Neuronal stem cell (in vitro differentiated cells): ENCODE data around the gene CALML3.
A peak's percentile ranks its signal among the peaks of the same experiment; 100 is the strongest.

Source experiments
- DNase-seq: peaks from one replicate; pipeline ENCODE4 v3.0.0-alpha.2; 2013; ENCODE audit warnings: low spot score
- H2AFZ ChIP-seq: one replicate; pipeline ENCODE4 v1.6.1; 2013; ENCODE audit warnings: mild to moderate bottlenecking, low read length, inconsistent platforms
- H2AK5ac ChIP-seq: 2 replicates; pipeline ENCODE4 v1.6.1; 2013; ENCODE audit warnings: low read depth, mild to moderate bottlenecking, inconsistent platforms, low read length, moderate library complexity, mixed read lengths
- H2BK120ac ChIP-seq: 2 replicates; pipeline ENCODE4 v1.6.1; 2013; ENCODE audit warnings: low read depth, mild to moderate bottlenecking, inconsistent platforms, low read length, moderate library complexity, mixed read lengths
- H2BK12ac ChIP-seq: one replicate; pipeline ENCODE4 v1.6.1; 2013; ENCODE audit warnings: low read length, inconsistent platforms
- H2BK15ac ChIP-seq: 2 replicates; pipeline ENCODE4 v1.6.1; 2013; ENCODE audit warnings: mild to moderate bottlenecking, low read length, inconsistent platforms, mixed read lengths
- H2BK5ac ChIP-seq: one replicate; pipeline ENCODE4 v1.6.1; 2013; ENCODE audit warnings: inconsistent platforms, mild to moderate bottlenecking, low read length, moderate library complexity
- H3K14ac ChIP-seq: one replicate; pipeline ENCODE4 v1.6.1; 2013; ENCODE audit warnings: low read length, inconsistent platforms
- H3K18ac ChIP-seq: 2 replicates; pipeline ENCODE4 v1.6.1; 2013; ENCODE audit warnings: low read length, inconsistent platforms
- H3K23ac ChIP-seq: 2 replicates; pipeline ENCODE4 v1.6.1; 2013; ENCODE audit warnings: low read depth, mild to moderate bottlenecking, mixed read lengths, low read length, inconsistent platforms; ENCODE audit not compliant: poor library complexity
- H3K27ac ChIP-seq: replicated peaks from 3 replicates; pipeline ENCODE4 v1.5.1; 2013; ENCODE audit warnings: low read length, inconsistent platforms
- H3K27me3 ChIP-seq, 3 experiments: 2 replicates each; pipeline ENCODE4 v1.6.1; 2013; ENCODE audit warnings: low read length in 3 of 3, mild to moderate bottlenecking in 2 of 3, inconsistent platforms in 1 of 3, low read depth in 1 of 3, mixed read lengths in 1 of 3, moderate library complexity in 1 of 3; ENCODE audit not compliant: control insufficient read depth in 3 of 3, insufficient read depth in 3 of 3
- H3K36me3 ChIP-seq, 2 donors: replicated peaks in 1 of 2; 2 replicates each; pipeline ENCODE4 v1.6.1; 2013; ENCODE audit warnings: low read length in 2 of 2; ENCODE audit not compliant: control insufficient read depth in 2 of 2, insufficient read depth in 2 of 2
- H3K4ac ChIP-seq: 2 replicates; pipeline ENCODE4 v1.6.1; 2013; ENCODE audit warnings: inconsistent platforms, mild to moderate bottlenecking, low read length, moderate library complexity
- H3K4me1 ChIP-seq, 2 donors: 1 replicate in 1 of 2; 2 replicates in 1 of 2; pipeline ENCODE4 v1.6.1; 2013; ENCODE audit warnings: low read length in 2 of 2, low read depth in 1 of 2; ENCODE audit not compliant: control insufficient read depth in 2 of 2, insufficient read depth in 1 of 2
- H3K4me2 ChIP-seq: one replicate; pipeline ENCODE4 v1.6.1; 2013; ENCODE audit warnings: mild to moderate bottlenecking, low read length, inconsistent platforms; ENCODE audit not compliant: insufficient read depth, poor library complexity, severe bottlenecking
- H3K4me3 ChIP-seq, 2 donors: 2 replicates each; pipeline ENCODE4 v1.5.1; 2013; ENCODE audit warnings: low read length in 2 of 2, mild to moderate bottlenecking in 2 of 2, inconsistent platforms in 1 of 2, moderate library complexity in 1 of 2
- H3K79me1 ChIP-seq: one replicate; pipeline ENCODE4 v1.6.1; 2013; ENCODE audit warnings: low read depth, mild to moderate bottlenecking, inconsistent platforms, low read length, moderate library complexity
- H3K9ac ChIP-seq: one replicate; pipeline ENCODE4 v1.6.1; 2013; ENCODE audit warnings: mild to moderate bottlenecking, low read depth, low read length, inconsistent platforms; ENCODE audit not compliant: poor library complexity
- H3K9me3 ChIP-seq, 2 donors: replicated peaks in 1 of 2; 2 replicates each; pipeline versions ENCODE3 to v1.6.1; 2013; ENCODE audit warnings: low read length in 2 of 2, mild to moderate bottlenecking in 2 of 2, inconsistent platforms in 1 of 2, low read depth in 1 of 2, mixed read lengths in 1 of 2, moderate library complexity in 1 of 2; ENCODE audit not compliant: control insufficient read depth in 2 of 2, insufficient read depth in 1 of 2
- H4K8ac ChIP-seq: one replicate; pipeline ENCODE4 v1.6.1; 2013; ENCODE audit warnings: low read depth, mild to moderate bottlenecking, inconsistent platforms, low read length, moderate library complexity
- H4K91ac ChIP-seq: one replicate; pipeline ENCODE4 v1.6.1; 2013; ENCODE audit warnings: low read length, low read depth, mild to moderate bottlenecking, inconsistent platforms; ENCODE audit not compliant: poor library complexity
- WGBS, 2 donors: extraction: QIAGEN DNeasy Blood & Tissue Kit; methylation state at CpG; one replicate each; pipeline ENCODE4 v1.1.7; 2013; ENCODE audit warnings: missing lambda C conversion rate in 2 of 2, mixed read lengths in 1 of 2; ENCODE audit not compliant: insufficient read length in 2 of 2, insufficient replicate concordance in 1 of 2; ENCODE audit errors: extremely low coverage in 2 of 2; 5-methylcytosine and 5-hydroxymethylcytosine counted together

Gene CALML3

GRCh38 chr10:5517546-5517945 is 7.2 kb upstream of the CALML3 start:
- peaks cover 0 to 6% of the 10 kb centered on the region in 2 donors for H3K9me3 ChIP-seq
- H3K36me3 ChIP-seq, result no peaks in the 10 kb centered on the region
- H3K27ac ChIP-seq, result no peak overlapping the region
- no peak overlapping the region for H3K9ac ChIP-seq
- no peak overlapping the region for H3K4me2 ChIP-seq
- H2BK12ac ChIP-seq, result no peak overlapping the region
- H3K18ac ChIP-seq, result no peak overlapping the region
- H3K4ac ChIP-seq, result no peak overlapping the region
- H3K14ac ChIP-seq, result no peak overlapping the region
- H3K23ac ChIP-seq, result no peak overlapping the region
- H2AK5ac ChIP-seq, result no peak overlapping the region
- H3K4me1 ChIP-seq, result peaks cover 4 to 7% of the 10 kb centered on the region in 2 donors
- H4K8ac ChIP-seq, result no peak overlapping the region
- H3K4me3 ChIP-seq, result no peak overlapping the region
- no peak overlapping the region for H2BK15ac ChIP-seq
- no peak overlapping the region for H2BK5ac ChIP-seq
- H2AFZ ChIP-seq, result no peak overlapping the region
- H3K27me3 ChIP-seq, result no peaks in the 10 kb centered on the region
- H3K79me1 ChIP-seq, result no peaks in the 10 kb centered on the region
- H4K91ac ChIP-seq, result no peak overlapping the region
- WGBS, 2 donors, result no CpG with 5 or more reads among the region's 5 CpGs
- no peak overlapping the region for H2BK120ac ChIP-seq
- no peak for DNase-seq

GRCh38 chr10:5518143-5518542 is 6.6 kb upstream of the CALML3 start:
- Histone ChIP-seq H3K23ac (no peak overlapping the region), H3K4me2 (no peak overlapping the region), H2BK5ac (no peak overlapping the region), H3K4me3 (no peak overlapping the region), H3K14ac (no peak overlapping the region), H3K27ac (no peak overlapping the region), H2BK120ac (no peak overlapping the region), H3K4ac (no peak overlapping the region), H4K8ac (no peak overlapping the region), H3K79me1 (no peaks in the 10 kb centered on the region), H2BK15ac (no peak overlapping the region), H4K91ac (no peak overlapping the region), H3K27me3 (no peaks in the 10 kb centered on the region), H3K36me3 (no peaks in the 10 kb centered on the region), H3K18ac (no peak overlapping the region), H3K9me3 (peaks cover 0 to 6% of the 10 kb centered on the region in 2 donors), H2AK5ac (no peak overlapping the region), H2AFZ (no peak overlapping the region), H3K4me1 (peaks cover 1 to 4% of the 10 kb centered on the region in 2 donors), H3K9ac (no peak overlapping the region), H2BK12ac (no peak overlapping the region)
- no peak for DNase-seq
- WGBS, 2 donors, result no CpG with 5 or more reads among the region's 5 CpGs

- Histone ChIP-seq H2AFZ (no peak overlapping the region), H3K9ac (no peak overlapping the region), H2BK12ac (no peak overlapping the region), H3K14ac (no peak overlapping the region), H3K4ac (no peak overlapping the region), H2BK120ac (no peak overlapping the region), H3K23ac (no peak overlapping the region), H3K4me1 (peaks cover 0 to 4% of the 10 kb centered on the region in 2 donors), H3K4me3 (no peak overlapping the region), H3K27ac (no peak overlapping the region), H3K36me3 (no peaks in the 10 kb centered on the region), H3K4me2 (no peak overlapping the region), H2BK15ac (no peak overlapping the region), H4K8ac (no peak overlapping the region), H3K18ac (no peak overlapping the region), H2BK5ac (no peak overlapping the region), H3K27me3 (no peaks in the 10 kb centered on the region), H3K9me3 (peaks cover 0 to 6% of the 10 kb centered on the region in 2 donors), H2AK5ac (no peak overlapping the region), H3K79me1 (no peaks in the 10 kb centered on the region), H4K91ac (no peak overlapping the region)
- WGBS, 2 donors, result no CpG with 5 or more reads among the region's 3 CpGs
- DNase-seq, result no peak
Measured at GRCh38 chr10:5519054-5519453, 5.7 kb upstream of the CALML3 start.

GRCh38 chr10:5522913-5523560 is 1.7 kb upstream of the CALML3 start:
- Histone ChIP-seq H3K4me3 (no peak overlapping the region), H2BK15ac (no peak overlapping the region), H2BK12ac (no peak overlapping the region), H2BK5ac (no peak overlapping the region), H2AK5ac (no peak overlapping the region), H3K4ac (no peak overlapping the region), H3K9me3 (peaks cover 3 to 6% of the 10 kb centered on the region in 2 donors), H3K14ac (no peak overlapping the region), H3K9ac (no peak overlapping the region), H3K27ac (no peak overlapping the region), H2BK120ac (no peak overlapping the region), H3K79me1 (no peaks in the 10 kb centered on the region), H3K27me3 (no peaks in the 10 kb centered on the region), H3K18ac (peak overlapping the region; percentile 36), H2AFZ (no peak overlapping the region), H3K4me1 (peaks cover 0 to 1% of the 10 kb centered on the region in 2 donors), H4K91ac (no peak overlapping the region), H3K36me3 (no peaks in the 10 kb centered on the region), H4K8ac (no peak overlapping the region), H3K23ac (no peak overlapping the region), H3K4me2 (no peak overlapping the region)
- no peak for DNase-seq
- WGBS, 2 donors, result no CpG with 5 or more reads among the region's 7 CpGs
